Thyroid gland (tissue), 4 donors: ENCODE data around the gene CDH4.

Experiments
- POLR2A ChIP-seq, 2 donors: fragments of 450-650 bp; IDR thresholded peaks; one replicate each; pipeline ENCODE4 v1.6.1; 2017; ENCODE audit warnings: antibody characterized with exemption in 2 of 2, mild to moderate bottlenecking in 2 of 2, moderate library complexity in 1 of 2
- TF ChIP-seq, protein P1 (sequence below), 6 experiments: fragments of 200-600 bp in 3 of 6; fragments of 450-650 bp in 3 of 6; sonication (generic) in 3 of 6; IDR thresholded peaks; one replicate each; pipeline ENCODE4 v1.5.1; 2016 to 2019; ENCODE audit warnings: antibody characterized with exemption in 6 of 6, mild to moderate bottlenecking in 2 of 6, inconsistent platforms in 1 of 6, moderate library complexity in 1 of 6

DNA sequence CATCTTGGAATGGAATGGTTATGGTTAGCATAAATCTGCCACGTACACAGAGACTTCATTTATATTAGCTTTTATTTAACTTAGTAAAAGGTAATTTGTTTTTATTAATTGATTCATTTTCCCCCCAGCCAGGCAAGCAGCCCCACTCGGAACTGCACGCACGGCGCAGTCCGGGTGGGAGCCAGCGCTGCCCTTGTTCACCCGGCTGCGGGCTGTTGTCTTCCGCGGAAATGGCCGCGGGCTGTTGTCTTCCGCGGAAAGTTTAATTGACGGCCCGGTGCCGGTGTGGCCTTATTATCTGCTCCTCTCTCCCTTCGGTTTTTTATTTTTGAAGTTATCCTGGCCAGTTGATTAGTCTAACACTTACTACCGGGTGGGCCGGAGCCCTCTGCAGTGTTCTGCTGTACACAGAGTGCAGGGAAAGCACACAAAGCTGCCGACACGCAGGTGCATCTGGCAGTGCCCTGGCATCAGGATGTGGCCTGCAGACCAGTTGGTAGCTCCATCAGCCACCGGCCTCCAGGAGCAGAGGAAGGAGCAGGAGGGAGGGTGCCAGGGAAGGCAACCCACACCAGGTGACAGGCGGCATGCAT is 270.5 kb downstream of the CDH4 start:
- TF ChIP-seq, protein P1, sequence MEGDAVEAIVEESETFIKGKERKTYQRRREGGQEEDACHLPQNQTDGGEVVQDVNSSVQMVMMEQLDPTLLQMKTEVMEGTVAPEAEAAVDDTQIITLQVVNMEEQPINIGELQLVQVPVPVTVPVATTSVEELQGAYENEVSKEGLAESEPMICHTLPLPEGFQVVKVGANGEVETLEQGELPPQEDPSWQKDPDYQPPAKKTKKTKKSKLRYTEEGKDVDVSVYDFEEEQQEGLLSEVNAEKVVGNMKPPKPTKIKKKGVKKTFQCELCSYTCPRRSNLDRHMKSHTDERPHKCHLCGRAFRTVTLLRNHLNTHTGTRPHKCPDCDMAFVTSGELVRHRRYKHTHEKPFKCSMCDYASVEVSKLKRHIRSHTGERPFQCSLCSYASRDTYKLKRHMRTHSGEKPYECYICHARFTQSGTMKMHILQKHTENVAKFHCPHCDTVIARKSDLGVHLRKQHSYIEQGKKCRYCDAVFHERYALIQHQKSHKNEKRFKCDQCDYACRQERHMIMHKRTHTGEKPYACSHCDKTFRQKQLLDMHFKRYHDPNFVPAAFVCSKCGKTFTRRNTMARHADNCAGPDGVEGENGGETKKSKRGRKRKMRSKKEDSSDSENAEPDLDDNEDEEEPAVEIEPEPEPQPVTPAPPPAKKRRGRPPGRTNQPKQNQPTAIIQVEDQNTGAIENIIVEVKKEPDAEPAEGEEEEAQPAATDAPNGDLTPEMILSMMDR (IDR thresholded peaks at IDR 0.05): no peak
- TF ChIP-seq POLR2A (IDR thresholded peaks at IDR 0.05): no peak
